ENCODE results near the gene RPSA. TPM values are rescaled to one million over a fixed set of nuclear protein-coding genes. Genes with fewer than 3 reads are reported as not detected.

The RPSA gene
- total and polyA plus RNA-seq, 2 of the 4 experiments (the other 2 are of a cell fraction), result 1,415 to 2,710 TPM

DNA sequence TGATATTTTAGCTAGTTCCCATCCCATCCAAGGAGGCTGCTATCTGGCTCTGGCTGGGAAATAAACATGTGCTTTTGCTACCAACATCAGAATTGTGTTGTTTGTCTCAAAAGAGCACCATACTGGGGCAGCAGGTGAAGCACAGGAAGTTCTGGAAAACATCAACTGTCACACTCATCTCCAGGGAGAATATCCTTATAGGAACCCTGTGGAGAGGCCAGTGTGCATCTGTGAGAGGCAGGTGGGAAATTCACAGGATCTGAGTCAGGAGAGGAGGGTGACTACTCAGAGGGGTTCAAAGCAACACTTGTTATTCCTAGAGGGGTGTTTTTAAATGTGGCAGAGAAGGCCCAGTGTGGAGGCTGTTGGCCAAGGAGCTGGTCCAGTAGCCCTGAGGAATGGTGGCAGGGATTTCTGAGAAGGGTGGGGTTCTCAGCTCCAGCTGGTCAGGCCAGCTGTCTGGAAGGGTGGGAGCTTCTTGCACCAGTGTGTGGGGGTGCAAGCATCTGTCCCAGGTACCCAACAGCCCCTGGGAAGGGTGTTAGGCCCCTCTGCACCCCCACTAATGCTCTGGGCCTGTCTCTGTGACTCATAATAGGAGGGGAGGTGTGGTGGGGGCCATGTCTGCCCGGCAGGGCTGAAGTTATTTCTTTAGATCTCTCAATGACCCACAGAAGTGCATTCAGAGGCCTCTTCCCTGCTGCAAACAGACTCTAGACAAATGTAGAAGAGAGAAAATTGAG, 28.7 kb downstream of the RPSA start:
- Histone ChIP-seq H4K20me1 (ENCODE audit: insufficient read depth, low read length) (no peaks in the 10 kb centered on the region), H3K36me3 (ENCODE audit: control insufficient read depth, insufficient read depth, low read length) (no peaks in the 10 kb centered on the region), H2BK15ac (ENCODE audit: low read depth, low read length) (no peak overlapping the region), H4K8ac (ENCODE audit: low read depth in 2 of 2, low read length in 2 of 2) (no peak overlapping the region; a peak in 1 of 4 replicates), H3K56ac (ENCODE audit: extremely low read depth, insufficient read depth, low read length) (no peak overlapping the region), H2AK5ac (ENCODE audit: low read depth, low read length) (no peak overlapping the region), H3K9me1 (ENCODE audit: insufficient read depth, low read length) (peaks cover 4% of the 10 kb centered on the region; the same call in 1 of the 2 replicates), H4K5ac (ENCODE audit: low read depth, low read length) (no peak overlapping the region), H3K14ac (replicated peaks; ENCODE audit: low read depth, low read length) (no peak overlapping the region), H4K91ac (ENCODE audit: insufficient read depth, low read depth, low read length) (no peak overlapping the region), H3K4me1 (ENCODE audit: control insufficient read depth, insufficient read depth, low read length) (peaks cover 5% of the 10 kb centered on the region), H3K4me2 (ENCODE audit: low read depth, low read length) (no peak overlapping the region), H3K27me3 (ENCODE audit: control insufficient read depth, insufficient read depth, low read length) (no peaks in the 10 kb centered on the region), H2BK20ac (ENCODE audit: low read depth, low read length) (no peak overlapping the region), H3K18ac (ENCODE audit: low read depth, low read length) (no peak overlapping the region), H3K4me3 (ENCODE audit: insufficient read depth, low read depth, low read length) (no peak overlapping the region), H2BK5ac (ENCODE audit: low read depth, low read length, poor library complexity, severe bottlenecking) (no peak overlapping the region), H3K23ac (ENCODE audit: low read depth, low read length) (no peak overlapping the region), H2AK9ac (replicated peaks; ENCODE audit: low read depth, low read length, poor library complexity) (no peak overlapping the region), H3K9ac (ENCODE audit: low read depth, low read length) (no peak overlapping the region), H3K79me1 (ENCODE audit: low read depth in 1 of 2, low read length in 2 of 2) (no peaks in the 10 kb centered on the region), H2AFZ (replicated peaks; ENCODE audit: low read length, poor library complexity) (peak overlapping the region; percentile 81), H3K27ac (ENCODE audit: insufficient read depth, low read length) (no peak overlapping the region), H3K9me3 (ENCODE audit: control insufficient read depth, insufficient read depth, low read length) (no peaks in the 10 kb centered on the region), H2BK120ac (ENCODE audit: low read depth, low read length) (no peak overlapping the region), H3K4ac (ENCODE audit: low read depth, low read length) (no peak overlapping the region)
- in situ Hi-C loops (cut with MboI; ENCODE audit: low sequenced_read_pairs) (no loop called here), intact Hi-C loops (cut with micrococcal nuclease) (no loop called here), dilution Hi-C loops (cut with HindIII; ENCODE audit: low sequenced_read_pairs, unreplicated experiment) (no loop called here)
- no CpG with 5 or more reads among the region's 1 CpG for WGBS, 2 experiments (ENCODE audit: extremely low coverage in 2 of 2, insufficient read length in 1 of 2)
- ChIA-PET POLR2A (ENCODE audit: unreplicated experiment) (no interaction called here), CTCF (interaction anchor here (1.3 kb wide), 1 partner anchor 12 kb away, joined by 5 read pairs; no protein-coding TSS in a partner anchor)
- no peak for DNase-seq
- no peak for TF ChIP-seq RCOR1 (IDR thresholded peaks at IDR 0.05; ENCODE audit: insufficient replicate concordance, low read length)
- no peak for TF ChIP-seq RAD21 (IDR thresholded peaks at IDR 0.05; ENCODE audit: low read length)
- no peak for TF ChIP-seq CEBPB (IDR thresholded peaks at IDR 0.05; ENCODE audit: low read depth, low read length)
- TF ChIP-seq, protein P1, sequence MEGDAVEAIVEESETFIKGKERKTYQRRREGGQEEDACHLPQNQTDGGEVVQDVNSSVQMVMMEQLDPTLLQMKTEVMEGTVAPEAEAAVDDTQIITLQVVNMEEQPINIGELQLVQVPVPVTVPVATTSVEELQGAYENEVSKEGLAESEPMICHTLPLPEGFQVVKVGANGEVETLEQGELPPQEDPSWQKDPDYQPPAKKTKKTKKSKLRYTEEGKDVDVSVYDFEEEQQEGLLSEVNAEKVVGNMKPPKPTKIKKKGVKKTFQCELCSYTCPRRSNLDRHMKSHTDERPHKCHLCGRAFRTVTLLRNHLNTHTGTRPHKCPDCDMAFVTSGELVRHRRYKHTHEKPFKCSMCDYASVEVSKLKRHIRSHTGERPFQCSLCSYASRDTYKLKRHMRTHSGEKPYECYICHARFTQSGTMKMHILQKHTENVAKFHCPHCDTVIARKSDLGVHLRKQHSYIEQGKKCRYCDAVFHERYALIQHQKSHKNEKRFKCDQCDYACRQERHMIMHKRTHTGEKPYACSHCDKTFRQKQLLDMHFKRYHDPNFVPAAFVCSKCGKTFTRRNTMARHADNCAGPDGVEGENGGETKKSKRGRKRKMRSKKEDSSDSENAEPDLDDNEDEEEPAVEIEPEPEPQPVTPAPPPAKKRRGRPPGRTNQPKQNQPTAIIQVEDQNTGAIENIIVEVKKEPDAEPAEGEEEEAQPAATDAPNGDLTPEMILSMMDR (conservative IDR thresholded peaks at IDR 0.05; ENCODE audit: low read depth, low read length), result no peak
- TF ChIP-seq, protein P2, sequence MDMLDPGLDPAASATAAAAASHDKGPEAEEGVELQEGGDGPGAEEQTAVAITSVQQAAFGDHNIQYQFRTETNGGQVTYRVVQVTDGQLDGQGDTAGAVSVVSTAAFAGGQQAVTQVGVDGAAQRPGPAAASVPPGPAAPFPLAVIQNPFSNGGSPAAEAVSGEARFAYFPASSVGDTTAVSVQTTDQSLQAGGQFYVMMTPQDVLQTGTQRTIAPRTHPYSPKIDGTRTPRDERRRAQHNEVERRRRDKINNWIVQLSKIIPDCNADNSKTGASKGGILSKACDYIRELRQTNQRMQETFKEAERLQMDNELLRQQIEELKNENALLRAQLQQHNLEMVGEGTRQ (IDR thresholded peaks at IDR 0.05; ENCODE audit: low read depth, low read length), result no peak
- no peak for TF ChIP-seq FOS (IDR thresholded peaks at IDR 0.05; ENCODE audit: low read depth, low read length)
- no peak for TF ChIP-seq BHLHE40 (IDR thresholded peaks at IDR 0.05; ENCODE audit: low read depth, low read length)
- TF ChIP-seq, protein P3, sequence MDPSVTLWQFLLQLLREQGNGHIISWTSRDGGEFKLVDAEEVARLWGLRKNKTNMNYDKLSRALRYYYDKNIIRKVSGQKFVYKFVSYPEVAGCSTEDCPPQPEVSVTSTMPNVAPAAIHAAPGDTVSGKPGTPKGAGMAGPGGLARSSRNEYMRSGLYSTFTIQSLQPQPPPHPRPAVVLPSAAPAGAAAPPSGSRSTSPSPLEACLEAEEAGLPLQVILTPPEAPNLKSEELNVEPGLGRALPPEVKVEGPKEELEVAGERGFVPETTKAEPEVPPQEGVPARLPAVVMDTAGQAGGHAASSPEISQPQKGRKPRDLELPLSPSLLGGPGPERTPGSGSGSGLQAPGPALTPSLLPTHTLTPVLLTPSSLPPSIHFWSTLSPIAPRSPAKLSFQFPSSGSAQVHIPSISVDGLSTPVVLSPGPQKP (IDR thresholded peaks at IDR 0.05; ENCODE audit: borderline replicate concordance, low read depth, low read length), result no peak
- no peak for TF ChIP-seq CHD1 (IDR thresholded peaks at IDR 0.05; ENCODE audit: low read depth, low read length)
- TF ChIP-seq NFE2L2 (IDR thresholded peaks at IDR 0.05; ENCODE audit: low read depth, low read length), result no peak
- TF ChIP-seq RFX5 (IDR thresholded peaks at IDR 0.05; ENCODE audit: low read depth, low read length), result no peak
- no peak for TF ChIP-seq POLR2A (IDR thresholded peaks at IDR 0.05; ENCODE audit: low read depth, low read length)
- TF ChIP-seq MAZ (IDR thresholded peaks at IDR 0.05; ENCODE audit: borderline replicate concordance, low read depth, low read length), result no peak
- no peak for ATAC-seq (ENCODE audit: low read depth)
- no TSS peak for BruUV-seq (replicated peaks)
